ENCODE measurements around the gene ELMO1.

ELMO1 gene

DNA sequence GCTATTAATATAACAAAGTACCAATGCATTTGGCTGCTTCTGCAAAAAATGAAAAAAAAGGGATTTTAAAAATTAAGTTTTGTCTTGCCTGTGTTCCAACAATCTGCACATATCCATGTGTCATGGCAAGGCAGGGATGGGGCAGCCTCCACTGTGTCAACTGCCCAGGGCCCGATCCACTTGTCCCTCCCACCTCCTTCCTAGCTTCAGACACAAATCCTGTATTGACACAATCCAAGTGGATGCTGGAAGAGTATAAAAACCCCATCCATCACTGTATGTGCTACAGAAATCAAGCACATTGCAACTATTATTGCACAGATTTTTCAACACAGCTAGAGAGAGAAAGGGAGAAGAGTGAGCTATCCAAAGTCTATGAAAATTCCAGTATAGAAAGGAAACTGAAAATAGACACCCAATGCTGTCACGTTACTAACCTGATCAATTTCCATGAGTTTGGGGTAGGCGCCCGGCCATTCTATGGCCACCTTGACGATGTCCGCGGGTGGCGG lies 106.4 kb downstream of the ELMO1 start:
- no peak for DNase-seq

DNA sequence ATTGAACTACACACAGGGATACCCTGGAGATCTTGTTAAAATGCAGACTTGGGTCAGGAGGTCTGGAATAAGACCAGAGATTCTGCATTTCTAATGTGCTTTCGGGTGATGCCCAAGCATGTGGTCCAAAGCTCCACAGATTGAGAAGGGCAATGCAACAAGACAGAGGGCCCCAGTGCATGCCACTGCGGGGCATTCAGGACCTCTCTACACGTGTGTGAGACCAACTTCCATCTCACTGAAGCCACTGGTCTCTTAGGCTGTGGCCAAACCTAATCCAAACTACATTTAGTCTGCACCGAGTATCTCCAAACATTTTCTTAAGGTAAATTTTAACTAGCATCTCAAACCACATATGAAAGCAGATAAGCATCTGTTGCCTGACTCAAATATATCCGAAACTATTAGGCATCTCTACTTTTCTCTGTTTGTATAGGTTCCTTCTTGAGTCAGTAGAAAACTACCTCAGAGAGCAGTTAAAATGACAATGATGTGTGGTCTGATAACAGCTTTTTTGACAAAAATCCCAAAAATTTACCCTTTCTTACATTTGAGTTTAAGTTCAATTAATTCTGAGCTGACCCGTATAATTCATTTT lies 107.5 kb downstream of the ELMO1 start:
- DNase-seq, result no peak

DNA sequence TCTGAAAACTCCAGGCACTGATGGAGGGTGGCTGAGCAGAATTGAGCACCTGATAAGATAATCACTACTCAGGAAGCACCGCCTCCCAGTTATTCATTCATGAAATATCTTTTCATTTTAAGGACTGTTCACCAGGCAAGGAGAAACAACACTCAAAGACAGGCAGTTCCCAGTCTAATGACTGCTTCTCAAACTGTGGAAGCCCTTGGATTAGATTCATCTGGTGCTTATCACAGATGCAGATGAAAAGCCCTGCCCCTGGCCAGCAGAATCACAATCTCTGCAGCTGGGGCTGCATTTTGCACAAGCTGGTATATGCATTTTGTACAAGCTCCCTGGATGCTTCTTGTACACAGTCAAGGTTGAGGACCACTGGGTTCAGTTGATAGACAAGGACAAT lies 109.7 kb downstream of the ELMO1 start:
- no peak for DNase-seq

DNA sequence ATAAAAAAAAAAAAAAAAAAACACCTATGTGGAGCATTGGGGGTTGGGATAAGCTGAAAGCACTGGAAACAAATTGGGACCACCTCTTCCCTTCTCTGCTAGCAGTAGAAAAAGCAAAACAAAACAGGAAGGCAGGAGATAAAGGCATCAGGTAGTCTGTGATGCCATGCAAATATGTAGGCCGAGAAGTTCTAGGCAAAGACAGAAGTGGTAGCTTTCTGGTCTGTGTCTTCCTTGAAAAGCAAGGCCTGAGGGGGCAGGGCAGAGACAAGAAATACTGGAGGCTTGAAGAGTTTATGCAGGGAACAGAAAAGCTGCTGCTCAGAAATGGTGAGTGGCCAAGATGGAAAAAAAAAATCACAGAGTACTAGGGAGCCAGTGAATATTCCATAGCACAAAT lies 111.1 kb downstream of the ELMO1 start:
- no peak for DNase-seq

DNA sequence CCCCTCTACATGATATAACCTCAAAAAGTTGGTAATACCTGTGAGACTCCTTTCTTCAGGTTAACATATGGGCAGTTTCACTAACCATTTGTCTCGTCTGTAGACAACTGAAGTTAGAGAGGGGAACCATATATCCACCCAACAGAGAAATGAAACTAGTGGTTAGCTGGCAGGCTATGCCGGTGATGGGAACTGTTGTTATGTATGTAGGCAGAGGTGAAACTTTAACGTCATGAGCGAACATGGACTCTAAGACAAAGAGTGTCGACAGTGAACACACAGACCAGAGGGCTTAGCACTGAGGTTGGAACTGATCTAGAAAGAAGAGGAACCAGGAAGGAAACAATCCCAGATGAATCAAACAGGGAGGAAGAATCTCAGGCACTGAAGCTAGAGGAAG lies 112.4 kb downstream of the ELMO1 start:
- no peak for DNase-seq

DNA sequence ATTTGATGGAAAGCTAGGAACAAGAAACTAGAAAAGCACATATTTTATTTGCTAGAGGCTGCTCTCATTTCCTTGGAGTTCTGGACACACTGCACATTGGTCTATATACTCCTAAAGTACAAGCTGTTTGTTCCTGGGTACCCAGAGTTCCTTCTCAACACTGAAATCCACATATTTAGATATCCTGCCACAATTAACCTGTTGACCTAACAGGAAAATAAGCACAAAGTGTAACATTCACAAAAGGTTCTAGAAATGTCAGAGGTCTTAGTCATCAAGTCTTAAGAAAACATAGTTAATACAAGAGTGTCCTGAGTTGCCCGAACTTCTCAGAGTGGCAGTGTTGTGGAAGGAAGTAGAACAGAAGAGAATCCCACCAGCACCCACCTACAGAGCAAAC lies 115.6 kb downstream of the ELMO1 start:
- DNase-seq, result no peak

DNA sequence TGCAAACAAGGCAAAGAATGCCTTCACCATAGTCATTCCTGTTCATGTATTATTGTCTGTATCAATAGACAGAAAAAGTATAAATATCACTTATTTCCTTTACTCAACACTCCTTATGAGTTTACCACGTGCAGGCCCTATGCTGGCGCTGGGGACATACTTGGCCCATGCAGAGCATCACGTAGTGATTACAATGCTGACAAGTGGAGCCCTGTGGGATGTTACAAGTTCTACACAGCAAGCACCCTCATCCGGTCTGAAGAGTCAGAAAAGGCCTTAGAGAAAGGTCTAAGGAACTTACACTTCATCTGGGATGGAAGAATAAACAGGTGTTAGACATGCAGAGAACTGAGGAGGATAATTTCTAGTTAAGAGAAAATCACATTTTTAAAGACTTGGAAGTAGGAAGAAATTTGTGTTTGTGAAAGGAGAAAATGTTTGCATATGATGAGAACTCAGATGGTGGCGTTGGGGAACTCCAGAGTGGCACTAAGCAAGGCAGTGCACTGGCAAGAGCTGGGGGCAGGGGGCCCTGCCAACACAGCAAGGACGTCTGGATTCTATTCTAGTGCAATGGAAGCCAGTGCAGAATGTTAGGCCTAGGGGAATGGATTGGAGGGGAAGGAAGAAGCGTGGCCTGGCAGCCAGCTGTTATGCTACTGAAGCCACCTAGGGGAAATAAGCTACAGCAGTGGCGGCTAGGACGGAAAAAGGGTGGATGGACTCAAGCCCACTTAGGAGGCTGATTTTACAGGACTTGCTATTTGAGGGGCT lies 116.2 kb downstream of the ELMO1 start:
- DNase-seq, result no peak

DNA sequence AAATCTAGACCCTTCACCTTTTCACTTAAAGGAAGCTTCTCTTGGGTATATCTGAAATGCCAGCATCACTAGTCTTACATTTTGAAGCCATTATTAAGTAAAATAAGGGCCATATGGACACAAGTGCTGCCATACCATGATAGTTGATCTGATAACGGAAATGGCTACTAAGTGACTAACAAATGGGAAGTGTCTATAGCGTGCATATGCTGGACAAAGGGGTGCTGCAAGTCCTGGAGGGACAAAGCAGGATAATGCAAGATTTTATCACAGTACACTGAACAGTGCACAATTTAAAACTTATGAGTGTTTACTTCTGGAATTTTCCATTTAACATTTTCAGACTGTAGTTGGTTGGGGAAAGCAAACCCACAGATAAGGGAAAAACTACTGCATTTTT lies 117.9 kb downstream of the ELMO1 start:
- DNase-seq, result no peak

DNA sequence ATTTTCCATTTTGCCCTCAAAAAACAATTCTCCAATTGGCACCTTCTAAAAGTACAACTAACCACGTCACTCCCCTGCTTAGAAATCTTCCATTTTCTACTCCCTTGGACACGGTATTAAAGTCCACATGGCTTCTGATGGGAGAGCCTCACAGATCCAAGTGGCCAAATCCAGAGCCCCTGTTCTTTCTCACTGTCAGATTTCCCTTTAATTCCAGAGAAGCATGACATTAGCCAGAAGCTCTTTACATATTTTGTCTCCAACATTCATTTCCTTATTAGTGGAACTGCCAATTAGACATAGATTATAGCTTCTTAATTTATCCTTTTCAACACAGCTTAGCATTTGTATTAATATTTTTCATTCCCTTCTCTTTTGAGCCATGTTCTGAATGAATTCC lies 118.7 kb downstream of the ELMO1 start:
- no peak for DNase-seq

DNA sequence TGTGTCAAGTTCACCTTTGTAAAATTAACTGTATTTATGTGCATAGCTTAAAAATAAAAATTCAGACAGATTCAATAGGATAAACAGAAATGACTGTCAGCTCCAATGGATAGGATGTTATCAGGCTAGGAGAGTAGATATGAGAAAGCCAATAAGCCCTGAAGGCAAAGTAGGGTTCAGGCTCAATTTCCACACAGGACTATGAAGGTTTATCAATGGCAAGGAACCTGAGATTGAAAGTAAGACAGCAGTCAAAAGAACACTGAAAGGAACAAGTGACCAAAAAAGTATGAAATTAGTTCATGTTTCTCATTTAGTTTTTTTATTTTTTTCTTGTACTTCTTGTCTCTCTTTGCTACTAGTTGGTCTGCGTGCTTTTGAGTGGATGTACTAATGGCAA lies 121.4 kb downstream of the ELMO1 start:
- DNase-seq, result no peak

DNA sequence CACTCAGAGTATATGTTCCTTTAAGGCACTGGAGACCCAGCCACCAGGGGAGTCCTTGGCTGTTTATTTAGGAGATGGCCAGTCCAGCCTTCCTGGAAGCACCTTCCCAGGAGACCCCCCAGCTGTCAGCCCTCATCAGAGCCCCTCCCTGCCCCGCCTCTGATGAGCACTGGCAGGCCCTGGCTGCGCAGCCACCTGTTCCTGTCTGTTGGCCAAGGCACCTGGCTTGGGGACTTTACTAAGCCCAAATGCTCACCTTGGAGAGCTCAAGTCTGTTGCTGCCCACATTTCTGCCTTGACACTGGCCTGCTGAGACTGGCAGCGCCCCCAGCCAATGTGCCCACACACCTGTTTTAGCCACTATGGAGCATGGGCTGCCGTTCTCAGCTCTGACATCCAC lies 124.7 kb downstream of the ELMO1 start:
- DNase-seq, result no peak

DNA sequence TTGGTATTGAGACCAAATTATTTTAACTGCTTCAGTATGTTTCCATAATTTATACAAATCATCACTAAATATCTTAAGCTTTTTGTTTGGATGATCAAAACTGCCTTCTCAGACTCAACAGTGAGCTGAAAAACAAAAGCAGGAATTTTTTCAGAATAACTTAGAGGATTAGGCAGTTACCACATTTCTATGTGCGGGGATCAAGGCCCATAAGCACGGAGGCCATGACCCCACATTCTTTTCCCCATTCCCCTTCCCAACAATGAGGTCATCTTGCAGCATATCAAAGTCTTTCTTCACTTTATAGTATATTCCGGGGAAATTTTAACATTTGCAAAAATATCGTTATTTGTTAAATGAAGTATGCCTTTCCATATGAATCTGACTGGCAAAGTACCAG lies 125.8 kb downstream of the ELMO1 start:
- DNase-seq, result no peak

DNA sequence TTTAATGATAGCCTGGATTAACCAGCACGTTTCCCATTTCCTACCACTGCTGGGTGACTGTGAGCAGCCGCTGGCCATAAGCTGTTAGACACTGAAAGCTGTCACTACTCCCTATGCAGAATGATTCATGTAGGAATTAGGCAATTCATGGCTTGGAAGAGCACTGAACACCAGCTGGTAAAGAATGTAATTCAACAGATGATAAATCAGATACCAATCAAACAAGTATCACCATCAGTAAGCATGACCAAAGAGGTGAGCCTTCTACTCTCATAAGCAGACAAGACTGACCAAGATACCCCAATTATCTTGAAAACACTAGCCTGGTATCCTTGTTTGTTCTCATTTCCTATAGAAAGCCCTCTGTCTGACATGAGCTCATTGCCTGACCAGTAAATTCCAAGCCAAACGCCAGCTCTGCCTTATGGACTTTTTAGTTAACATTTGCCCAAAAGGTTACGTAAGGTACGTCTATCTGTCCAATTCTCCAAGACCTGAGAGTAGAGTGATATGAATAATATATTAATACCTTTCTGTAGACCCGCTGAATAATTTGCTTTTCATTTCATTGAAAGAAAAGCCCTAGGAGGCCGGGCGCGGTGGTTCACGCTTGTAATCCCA lies 127.7 kb downstream of the ELMO1 start:
- no peak for DNase-seq

DNA sequence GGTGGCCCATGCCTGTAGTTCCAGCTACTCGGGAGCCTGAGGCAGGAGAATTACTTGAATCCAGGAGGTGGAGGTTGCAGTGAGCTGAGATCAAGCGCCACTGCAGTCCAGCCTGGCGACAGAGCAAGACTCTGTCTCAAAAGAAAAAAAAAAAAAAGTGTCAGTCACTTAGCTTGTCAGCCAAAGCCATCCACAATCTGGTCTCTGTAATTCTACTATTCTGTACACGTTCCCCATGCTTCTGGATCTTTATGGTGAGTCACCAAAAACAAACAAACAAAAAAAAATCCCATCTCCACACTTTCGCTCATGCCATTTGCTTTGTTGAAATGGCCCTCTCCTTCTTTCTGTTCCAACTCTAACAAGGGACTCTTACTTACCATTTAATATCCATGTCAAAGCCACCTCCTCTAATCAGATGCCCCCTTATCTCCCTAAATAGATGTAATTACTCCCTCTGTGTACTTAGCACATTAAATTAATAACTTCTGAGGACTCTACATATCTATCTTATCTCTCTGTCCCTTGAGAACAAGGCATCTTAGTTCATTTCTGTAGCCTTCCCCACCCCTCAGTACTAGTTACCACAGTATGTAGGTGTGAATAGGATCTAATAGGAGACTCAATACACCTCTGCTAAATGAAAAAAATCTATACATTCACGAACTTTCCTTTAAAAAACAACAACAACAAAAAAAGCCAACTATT lies 128.4 kb downstream of the ELMO1 start:
- peak; percentile 18 for DNase-seq

DNA sequence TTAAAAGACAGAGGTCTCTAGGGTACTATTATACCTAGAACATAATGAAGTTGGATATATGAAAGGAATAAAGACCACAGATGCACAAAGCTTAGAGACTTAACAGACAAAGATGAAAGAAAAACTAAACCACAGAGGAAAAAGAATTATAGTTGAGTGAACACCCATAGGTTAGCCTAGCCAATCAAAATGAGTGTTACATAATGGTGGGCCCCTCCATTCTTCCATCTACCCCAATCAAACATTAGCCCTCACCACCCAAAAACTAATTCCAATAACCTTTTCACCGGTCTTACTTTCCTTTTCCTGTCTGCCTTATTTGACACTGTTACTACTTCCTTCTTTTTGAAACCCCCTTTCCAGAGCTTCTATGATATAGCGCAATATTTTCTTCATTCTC lies 130.1 kb downstream of the ELMO1 start:
- no peak for DNase-seq

DNA sequence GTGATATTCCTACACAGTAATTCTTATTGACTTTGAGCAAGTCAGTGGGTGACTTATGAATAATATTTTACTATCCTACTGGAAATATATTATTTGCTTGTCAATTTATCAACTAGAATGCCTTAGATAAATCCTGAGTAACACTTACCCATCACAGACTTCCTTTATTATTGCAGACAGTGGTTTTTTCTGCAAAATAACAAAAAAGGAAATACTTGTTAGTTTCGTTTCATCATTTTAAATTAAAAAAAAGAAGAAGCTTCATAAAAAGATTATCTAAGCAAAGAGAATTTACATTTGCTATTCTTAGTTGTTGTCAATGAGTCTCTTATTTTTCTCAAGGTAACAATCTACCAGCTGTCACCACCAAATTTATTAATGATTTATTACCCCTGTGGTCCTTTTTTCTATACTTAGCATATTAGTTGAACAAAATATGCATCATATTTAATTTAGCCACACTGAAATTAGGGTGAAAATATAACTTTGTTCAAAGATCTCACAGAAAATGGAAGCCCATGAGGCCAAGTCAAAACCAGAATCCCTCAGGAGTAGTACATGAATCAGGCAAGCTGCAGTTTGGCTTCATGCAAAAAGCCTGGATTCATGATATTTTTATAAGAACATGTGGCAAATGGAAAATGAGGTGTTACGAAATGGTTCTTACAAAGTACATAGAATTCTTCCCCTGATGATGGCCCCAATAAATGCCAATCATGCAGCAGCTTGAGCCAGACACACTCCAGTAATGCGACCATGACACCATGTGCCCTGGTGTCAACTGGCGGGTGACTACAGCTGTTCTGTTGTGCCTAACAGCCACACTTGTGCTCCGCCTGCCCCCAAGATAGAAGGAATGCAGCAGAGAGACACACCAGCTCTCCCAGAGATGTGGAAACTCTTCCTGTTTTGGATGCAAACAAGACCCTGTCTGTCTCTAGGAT lies 132.6 kb downstream of the ELMO1 start:
- DNase-seq, result no peak

DNA sequence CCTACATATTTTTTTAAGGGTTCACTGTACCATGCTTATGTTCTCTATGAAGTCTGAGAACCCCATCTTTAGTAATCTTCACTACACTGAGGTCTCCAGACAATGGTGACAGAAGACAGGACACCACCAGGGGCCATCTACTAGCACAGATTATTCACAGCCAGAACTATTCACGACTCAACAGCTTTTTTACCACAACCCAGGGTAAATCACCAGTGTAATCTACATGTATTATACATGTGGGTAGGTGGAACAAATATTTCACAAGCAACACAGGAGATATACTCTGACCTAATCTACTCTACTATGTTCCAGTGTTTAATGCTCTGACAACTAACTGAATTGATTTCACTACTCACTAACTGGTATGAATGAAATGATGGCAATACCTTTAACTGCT lies 136.1 kb downstream of the ELMO1 start:
- no peak for DNase-seq

DNA sequence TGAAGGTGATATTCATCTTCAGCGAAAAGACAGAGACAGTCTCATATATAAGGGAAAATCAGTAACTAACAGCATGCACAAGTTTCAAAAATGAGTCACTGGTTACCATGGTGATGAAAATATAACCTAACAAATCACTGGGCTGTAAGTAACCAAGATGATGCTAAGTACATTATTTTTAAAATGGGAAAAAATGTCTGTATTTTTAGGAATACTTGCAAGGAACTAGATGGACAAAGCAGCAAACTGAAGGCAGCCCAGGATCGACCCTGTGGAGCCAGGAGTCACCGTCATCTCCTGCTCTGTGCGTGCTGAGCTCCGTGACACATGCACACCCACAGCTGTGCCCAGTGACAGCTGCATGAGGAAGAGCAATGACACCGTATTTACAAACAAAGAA lies 137.3 kb downstream of the ELMO1 start:
- no peak for DNase-seq

DNA sequence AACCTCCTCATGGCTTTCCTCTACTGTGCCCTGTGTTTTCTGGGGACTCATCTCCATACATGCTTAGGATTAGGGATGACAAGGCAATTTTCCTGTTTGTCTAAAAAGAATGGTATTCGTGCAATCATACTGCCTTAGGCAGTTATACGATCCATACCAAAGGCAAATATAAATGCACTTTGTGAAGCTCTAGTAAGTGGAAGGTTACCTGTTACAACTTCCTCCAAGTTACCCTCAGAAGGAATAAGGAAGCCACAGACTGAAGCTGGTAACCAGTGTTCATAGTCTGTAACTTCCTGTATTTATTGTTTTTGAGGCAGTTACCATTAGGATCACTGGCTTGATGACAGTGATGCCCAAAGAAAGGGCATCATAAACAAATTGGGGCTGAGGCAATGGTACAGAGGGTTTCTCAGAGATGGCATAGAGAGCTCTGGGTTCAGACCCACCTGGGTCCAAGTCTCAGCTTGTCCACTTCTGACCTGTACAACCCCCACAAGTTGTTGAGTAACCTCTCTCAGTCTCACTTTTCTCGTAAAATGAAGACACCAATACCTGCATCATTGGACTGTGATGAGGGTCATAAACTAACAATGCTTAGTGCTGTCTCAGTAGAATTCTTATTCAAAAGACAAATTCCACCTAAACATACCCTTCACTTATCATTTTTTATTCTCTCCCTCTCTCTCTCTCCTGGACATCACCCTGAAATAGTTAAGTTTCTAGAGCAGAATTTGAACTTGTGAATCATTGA lies 138.2 kb downstream of the ELMO1 start:
- peak; percentile 16 for DNase-seq

DNA sequence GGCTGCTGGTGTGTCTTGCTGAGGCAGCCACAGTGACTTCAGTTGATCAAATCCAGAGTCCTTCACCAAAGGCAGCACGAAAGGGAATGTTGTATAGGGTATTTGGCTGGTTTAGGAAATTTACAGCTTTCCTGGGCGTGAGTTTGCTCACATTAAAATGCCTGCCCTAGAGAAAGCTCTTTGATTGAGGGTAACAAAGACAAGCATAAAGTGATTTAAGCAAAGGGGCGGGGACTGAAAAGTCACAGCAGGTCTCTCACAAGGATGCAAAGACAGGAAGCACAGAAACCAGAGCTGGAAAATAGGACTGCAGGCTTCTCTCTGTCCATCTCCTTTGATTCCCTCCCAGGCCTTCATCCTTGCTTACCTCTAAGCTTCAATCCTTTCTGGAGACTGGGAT lies 139.2 kb downstream of the ELMO1 start:
- no peak for DNase-seq

DNA sequence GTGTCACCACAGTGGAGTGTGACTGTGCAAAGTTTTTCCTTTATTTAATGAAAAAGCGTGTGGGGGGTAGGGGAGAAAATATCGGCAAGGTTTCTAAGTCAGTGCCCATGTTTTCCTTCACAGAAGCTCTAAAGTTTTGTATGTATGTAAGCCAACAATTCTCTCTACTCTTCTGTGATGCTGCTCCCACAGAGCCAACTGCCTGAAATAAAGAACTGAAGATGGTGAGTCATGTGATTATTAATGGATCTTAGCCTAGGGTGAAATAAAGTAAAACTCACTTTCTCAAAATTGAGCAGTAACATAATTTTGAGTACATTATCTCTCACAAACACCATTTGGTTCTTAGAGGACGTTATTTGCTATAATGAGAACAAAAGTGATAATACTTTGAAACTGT lies 143.7 kb downstream of the ELMO1 start:
- DNase-seq, result no peak

DNA sequence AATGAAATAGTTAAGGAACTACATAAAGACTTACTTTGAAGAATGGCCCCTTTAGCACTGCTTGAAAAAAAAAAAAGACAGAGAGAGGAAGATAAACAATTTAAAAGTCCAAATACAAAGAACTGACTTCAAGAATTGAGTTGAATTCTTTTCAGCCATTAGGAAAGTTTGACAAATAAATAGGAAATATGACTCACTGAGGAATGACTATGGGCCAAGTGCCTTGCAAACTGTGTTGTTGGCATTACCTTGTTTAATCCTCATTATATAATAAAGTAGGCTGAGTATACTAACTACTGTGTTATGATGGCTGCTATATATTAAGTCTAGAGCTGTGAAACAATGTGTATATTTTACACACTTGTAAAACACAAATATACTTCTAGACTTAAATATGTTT lies 151.1 kb downstream of the ELMO1 start:
- no peak for DNase-seq

Measured in midbrain (tissue), 1 donor.